Lung (tissue), 12 donors: ENCODE measurements around the gene MAP2K7. TPM values are rescaled to one million over a fixed set of nuclear protein-coding genes. Genes with fewer than 3 reads are reported as not detected.

Experiments
- ATAC-seq: fragments of 200-7000 bp; cut with Tn5 transposase; one replicate; pipeline ENCODE4 v1.9.1; 2020; ENCODE audit warnings: moderate number of reproducible peaks; ENCODE audit not compliant: insufficient read depth, low FRiP score
- DNase-seq, 3 donors: peaks; one replicate each; pipeline ENCODE4 v3.0.0-alpha.2; 2013 to 2017
- H3K27ac ChIP-seq, 2 donors: one replicate each; pipeline ENCODE4 v1.5.1; 2013; ENCODE audit warnings: mild to moderate bottlenecking in 2 of 2, moderate library complexity in 2 of 2, control low read depth in 1 of 2, inconsistent platforms in 1 of 2, low read depth in 1 of 2, low read length in 1 of 2
- H3K27me3 ChIP-seq, 3 donors: one replicate each; pipeline ENCODE4 v1.5.1; 2013; ENCODE audit warnings: low read length in 2 of 3; ENCODE audit not compliant: control insufficient read depth in 3 of 3, insufficient read depth in 3 of 3
- H3K36me3 ChIP-seq, 4 donors: one replicate each; pipeline ENCODE4 v1.5.1; 2013; ENCODE audit warnings: low read length in 4 of 4, mild to moderate bottlenecking in 1 of 4, moderate library complexity in 1 of 4; ENCODE audit not compliant: control insufficient read depth in 4 of 4, insufficient read depth in 4 of 4
- H3K4me1 ChIP-seq, 5 donors: one replicate each; pipeline ENCODE4 v1.5.1; 2013; ENCODE audit warnings: low read length in 5 of 5, mild to moderate bottlenecking in 2 of 5, moderate library complexity in 1 of 5; ENCODE audit not compliant: control insufficient read depth in 5 of 5, insufficient read depth in 5 of 5
- H3K4me3 ChIP-seq: one replicate; pipeline ENCODE4 v1.5.1; 2013; ENCODE audit warnings: mild to moderate bottlenecking, control low read depth, moderate library complexity
- H3K9ac ChIP-seq, 2 donors: one replicate each; pipeline ENCODE4 v1.5.1; 2013; ENCODE audit warnings: low read length in 2 of 2, control low read depth in 1 of 2; ENCODE audit not compliant: insufficient read depth in 1 of 2
- H3K9me3 ChIP-seq, 4 donors: one replicate each; pipeline ENCODE4 v1.5.1; 2013; ENCODE audit warnings: low read length in 3 of 4, mild to moderate bottlenecking in 1 of 4, moderate library complexity in 1 of 4; ENCODE audit not compliant: control insufficient read depth in 4 of 4, insufficient read depth in 3 of 4
- WGBS, 2 donors: extraction: QIAGEN DNeasy Blood & Tissue Kit; methylation state at CpG; one replicate each; pipeline ENCODE4 v1.1.7; 2013; 5-methylcytosine and 5-hydroxymethylcytosine counted together
- polyA plus RNA-seq, 2 donors: library from polyadenylated mRNA; stranded (reverse); fragments of 200-250 nt; gene quantifications; one replicate each; pipeline ENCODE4 v1.2.1, GENCODE V29; 2013
- total RNA-seq, 2 donors: library from RNA; depleted of rRNA in 1 of 2; stranded (reverse); fragments of >200 nt in 1 of 2; gene quantifications; one replicate each; pipeline ENCODE4 v1.2.1, GENCODE V29; 2014 to 2021
- TF ChIP-seq, protein P1 (sequence below): IDR thresholded peaks from 2 replicates; pipeline ENCODE4 v1.5.1; 2012; ENCODE audit warnings: mild to moderate bottlenecking; ENCODE audit errors: control extremely low read depth, extremely low read depth
- donor health status: control.
- donor health status: control.
- donor health status: Bipolar disorder and iron deficiency.
- donor health status: healthy.
- donor health status: DM: yes; HTN: yes; CAD: no.

Gene MAP2K7
- total and polyA plus RNA-seq, 4 donors = 17.8 to 41.7 (median 23.4) TPM

DNA sequence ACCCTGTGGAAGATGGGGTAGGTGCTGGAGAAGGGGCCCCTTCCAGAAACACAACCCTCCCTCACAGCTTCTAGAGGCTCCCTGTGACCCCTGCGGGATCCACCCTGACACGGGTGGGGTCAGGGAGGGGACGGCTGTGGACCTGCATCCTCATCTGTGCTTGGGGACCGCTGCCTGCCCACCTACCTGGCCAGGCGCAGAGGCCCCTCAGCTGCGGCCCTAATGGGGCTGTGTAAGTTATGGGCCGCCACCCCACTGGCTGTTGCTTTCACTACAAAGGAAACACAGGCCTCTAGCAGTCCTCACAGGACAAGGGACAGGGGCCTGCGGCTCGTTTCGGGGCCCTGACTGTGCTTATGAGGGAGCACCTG lies 29.2 kb downstream of the MAP2K7 start:
- TF ChIP-seq, protein P1, sequence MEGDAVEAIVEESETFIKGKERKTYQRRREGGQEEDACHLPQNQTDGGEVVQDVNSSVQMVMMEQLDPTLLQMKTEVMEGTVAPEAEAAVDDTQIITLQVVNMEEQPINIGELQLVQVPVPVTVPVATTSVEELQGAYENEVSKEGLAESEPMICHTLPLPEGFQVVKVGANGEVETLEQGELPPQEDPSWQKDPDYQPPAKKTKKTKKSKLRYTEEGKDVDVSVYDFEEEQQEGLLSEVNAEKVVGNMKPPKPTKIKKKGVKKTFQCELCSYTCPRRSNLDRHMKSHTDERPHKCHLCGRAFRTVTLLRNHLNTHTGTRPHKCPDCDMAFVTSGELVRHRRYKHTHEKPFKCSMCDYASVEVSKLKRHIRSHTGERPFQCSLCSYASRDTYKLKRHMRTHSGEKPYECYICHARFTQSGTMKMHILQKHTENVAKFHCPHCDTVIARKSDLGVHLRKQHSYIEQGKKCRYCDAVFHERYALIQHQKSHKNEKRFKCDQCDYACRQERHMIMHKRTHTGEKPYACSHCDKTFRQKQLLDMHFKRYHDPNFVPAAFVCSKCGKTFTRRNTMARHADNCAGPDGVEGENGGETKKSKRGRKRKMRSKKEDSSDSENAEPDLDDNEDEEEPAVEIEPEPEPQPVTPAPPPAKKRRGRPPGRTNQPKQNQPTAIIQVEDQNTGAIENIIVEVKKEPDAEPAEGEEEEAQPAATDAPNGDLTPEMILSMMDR = no peak
- WGBS, 2 donors = 96 to 98% methylated on average over 10 of the region's 10 CpGs
- Histone ChIP-seq H3K27ac (no peak overlapping the region), H3K9me3 (no peaks in the 10 kb centered on the region), H3K4me3 (no peak overlapping the region), H3K9ac (no peak overlapping the region), H3K4me1 (peaks cover 0 to 15% (median 0%) of the 10 kb centered on the region in 5 donors), H3K36me3 (peaks cover 20 to 67% (median 27%) of the 10 kb centered on the region in 4 donors), H3K27me3 (no peaks in the 10 kb centered on the region)
- ATAC-seq (no peak), DNase-seq (no peak)

DNA sequence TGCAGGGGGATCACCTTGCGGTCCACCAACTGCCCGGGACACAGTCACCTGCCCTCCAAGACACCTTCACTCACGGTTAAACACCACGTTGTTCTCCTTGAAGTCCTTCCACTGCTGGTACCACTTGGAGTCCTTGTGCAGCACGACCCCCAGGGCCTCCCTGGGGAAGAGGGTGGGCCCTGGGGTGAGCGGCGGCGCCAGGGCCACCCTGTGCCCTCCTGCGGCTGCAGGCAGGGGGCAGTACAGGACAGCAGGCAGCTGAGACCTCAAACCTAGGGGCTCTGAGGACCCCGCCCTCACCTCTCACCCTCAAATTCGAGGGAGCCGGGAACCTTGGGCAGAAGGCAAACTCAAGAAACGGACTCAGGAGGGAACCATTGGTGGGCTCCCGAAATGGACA lies 29.7 kb downstream of the MAP2K7 start:
- no peak overlapping the region for H3K27ac ChIP-seq
- TF ChIP-seq, protein P1 = no peak
- H3K9ac ChIP-seq = no peak overlapping the region
- no peak overlapping the region for H3K4me3 ChIP-seq
- H3K4me1 ChIP-seq = peaks cover 0 to 10% (median 0%) of the 10 kb centered on the region in 5 donors
- H3K27me3 ChIP-seq = no peaks in the 10 kb centered on the region
- ATAC-seq (no peak), DNase-seq (no peak)
- no peaks in the 10 kb centered on the region for H3K9me3 ChIP-seq
- WGBS, 2 donors = 90 to 92% methylated on average over 14 of the region's 14 CpGs
- peaks cover 20 to 67% (median 27%) of the 10 kb centered on the region in 4 donors for H3K36me3 ChIP-seq

DNA sequence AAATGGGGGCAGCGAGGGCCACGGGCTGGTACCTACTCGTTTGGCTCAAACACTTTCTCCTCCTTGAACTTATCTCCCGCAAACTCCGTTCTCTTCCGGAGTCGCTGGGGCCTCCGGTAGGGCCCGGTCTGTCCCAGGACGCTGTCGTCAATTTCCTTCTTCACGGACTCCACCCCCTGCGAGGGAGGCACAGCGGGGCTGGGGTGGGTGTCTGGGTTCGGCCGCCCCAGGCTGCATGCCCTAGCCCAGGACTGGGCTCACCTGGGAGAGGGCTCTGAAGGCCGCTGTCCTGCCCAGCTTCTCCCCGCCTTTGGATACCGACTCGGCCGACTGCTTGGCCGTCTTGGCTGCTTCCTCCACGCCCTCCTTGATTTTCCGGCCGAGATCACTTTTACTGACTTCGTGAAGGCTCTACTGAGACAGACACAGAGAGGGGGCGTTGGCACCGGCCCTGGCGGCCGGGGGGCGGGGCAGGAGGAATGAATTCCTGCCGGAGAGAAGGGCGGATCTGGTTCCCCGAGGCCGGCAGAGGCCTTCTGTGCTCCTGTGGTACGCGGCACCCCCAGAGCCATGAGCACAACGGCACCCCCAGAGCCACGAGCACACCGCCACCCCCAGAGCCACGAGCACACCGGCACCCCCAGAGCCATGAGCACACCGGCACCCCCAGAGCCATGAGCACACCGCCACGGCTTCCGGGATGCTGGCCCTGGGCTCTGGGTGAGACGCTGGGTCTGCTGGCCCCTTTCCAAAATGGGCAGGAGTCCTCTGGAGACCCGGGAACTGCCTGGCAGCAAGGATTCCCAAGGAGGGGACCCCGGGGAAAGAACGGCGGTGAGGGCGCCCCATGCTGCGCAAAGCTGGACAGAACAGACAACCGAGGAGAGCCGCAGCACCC lies 30.4 kb downstream of the MAP2K7 start:
- Histone ChIP-seq H3K27me3 (no peaks in the 10 kb centered on the region), H3K9me3 (no peaks in the 10 kb centered on the region), H3K36me3 (peaks cover 22 to 67% (median 26%) of the 10 kb centered on the region in 4 donors), H3K9ac (no peak overlapping the region), H3K27ac (no peak overlapping the region), H3K4me3 (no peak overlapping the region), H3K4me1 (peaks cover 0 to 3% (median 0%) of the 10 kb centered on the region in 5 donors)
- ATAC-seq = no peak
- WGBS, 2 donors = 91 to 93% methylated on average over 53 to 55 of the region's 55 CpGs
- TF ChIP-seq, protein P1 = no peak
- no peak for DNase-seq
